Right lobe of liver (tissue), 6 donors: ENCODE data around the gene SLC8A2. TPM values are rescaled to one million over a fixed set of nuclear protein-coding genes. Genes with fewer than 3 reads are reported as not detected.

Source experiments
- ATAC-seq, 4 donors: fragments of 200-7000 bp; cut with Tn5 transposase; one replicate each; pipeline ENCODE4 v1.9.1; 2020; ENCODE audit warnings: mild to moderate bottlenecking in 4 of 4, moderate library complexity in 4 of 4
- DNase-seq, 3 donors: peaks; one replicate each; pipeline ENCODE4 v3.0.0-alpha.2; 2020
- H3K27ac ChIP-seq, 3 donors: fragments of 200-600 bp; one replicate each; pipeline ENCODE4 v1.8.0; 2022
- H3K27me3 ChIP-seq, 2 donors: fragments of 200-600 bp; one replicate each; pipeline ENCODE4 v1.8.0; 2022
- H3K36me3 ChIP-seq, 4 donors: fragments of 200-600 bp; sonication (generic) in 1 of 4; one replicate each; pipeline versions ENCODE4 v1.5.1 to v1.8.0; 2017 to 2022; ENCODE audit warnings: control low read depth in 1 of 4
- H3K4me1 ChIP-seq, 4 donors: fragments of 200-600 bp; sonication (generic) in 1 of 4; one replicate each; pipeline versions ENCODE4 v1.5.1 to v1.8.0; 2017 to 2022; ENCODE audit warnings: control low read depth in 1 of 4
- H3K4me3 ChIP-seq, 3 donors: fragments of 200-600 bp; one replicate each; pipeline ENCODE4 v1.8.0; 2022
- H3K9me3 ChIP-seq, 4 donors: fragments of 200-600 bp; sonication (generic) in 1 of 4; one replicate each; pipeline versions ENCODE4 v1.5.1 to v1.8.0; 2017 to 2022; ENCODE audit warnings: control low read depth in 1 of 4
- CTCF ChIP-seq, 4 donors: fragments of 200-600 bp in 3 of 4; fragments of 450-650 bp in 1 of 4; IDR thresholded peaks; one replicate each; pipeline versions ENCODE4 v1.5.1 to v1.8.0; 2016 to 2022; ENCODE audit warnings: antibody characterized with exemption in 4 of 4, mild to moderate bottlenecking in 2 of 4
- POLR2A ChIP-seq: fragments of 450-650 bp; IDR thresholded peaks from one replicate; pipeline ENCODE4 v1.6.1; 2017; ENCODE audit warnings: antibody characterized with exemption, mild to moderate bottlenecking
- WGBS: methylation state at CpG from one replicate; pipeline ENCODE4 v1.1.6; 2018; ENCODE audit warnings: low coverage, low lambda C conversion rate; ENCODE audit not compliant: insufficient coverage; ENCODE audit errors: missing lambda C conversion rate; 5-methylcytosine and 5-hydroxymethylcytosine counted together
- intact Hi-C, 2 donors: fragments of 100-400 bp; cut with DNase I; formaldehyde crosslinking; loops; one replicate each; pipeline versions ENCODE4 v1.11.2 to v1.14.1; 2022
- total RNA-seq, 6 experiments: library from RNA; depleted of rRNA in 2 of 6; stranded (reverse); fragments of >200 nt in 2 of 6; fragmentation: NEBNext Ultra II Directional in 3 of 6; extraction: Animal tissue kit (Norgen Biotek cat#: 25700) in 3 of 6; gene quantifications; one replicate each; pipeline versions ENCODE4 v1.1.0 to v1.2.4, GENCODE V29; 2016 to 2023
- donor health status: DM: no; HTN: yes; CAD: no.
- donor health status: DM: no; HTN: no; CAD: no.
- donor health status: DM: no; HTN: no; CAD: no.
- donor health status: DM: no; HTN: yes; CAD: no.
- donor health status: DM: no; HTN: yes; CAD: no.

Gene SLC8A2
- total RNA-seq, 6 experiments from 2014 or later = 0.13 TPM; not detected in 5

DNA sequence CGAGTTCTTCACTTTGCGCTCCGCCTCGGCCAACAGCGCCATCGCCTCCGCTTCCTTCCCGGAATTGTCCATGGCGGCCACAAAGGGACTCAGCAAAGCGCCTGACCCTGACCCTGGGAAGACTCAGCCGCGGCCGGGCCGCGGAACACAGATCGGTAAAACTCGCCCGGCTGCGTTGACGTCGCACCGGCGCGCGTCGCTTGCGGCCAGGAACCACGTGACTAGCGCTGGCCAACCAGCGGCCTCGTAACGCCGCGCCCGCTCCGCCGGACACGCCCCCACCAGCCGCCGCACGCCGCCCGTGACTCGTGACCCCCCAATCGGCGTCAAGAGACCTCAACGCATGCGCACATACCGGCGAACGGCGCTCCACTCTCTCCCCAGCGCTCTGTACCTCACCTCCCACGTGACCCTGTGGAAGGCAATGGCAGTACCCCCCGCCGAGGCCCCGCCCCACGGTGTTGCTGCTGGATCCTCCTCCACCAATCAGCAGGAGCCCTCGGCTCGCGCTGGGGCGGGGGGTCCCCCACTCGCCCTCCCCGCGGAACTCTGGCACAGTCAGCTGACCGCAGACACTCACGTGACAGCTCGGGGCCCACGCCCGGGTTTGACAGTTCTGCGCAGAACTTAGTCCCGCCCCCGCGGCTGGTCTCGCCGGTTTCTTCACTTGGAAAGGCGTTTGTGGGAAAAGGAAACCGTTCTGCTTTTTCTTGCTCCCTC is 43.3 kb upstream of the SLC8A2 start, which contains the start of gene NAPA:
Gene NAPA (minus strand): TSS at position 195 of the 720 bp plus-strand sequence. CDS start 123 bp downstream, at position 72.
- DNase-seq = peak; percentile 100
- peak; percentile 89 to 94 (median 92) for ATAC-seq
- intact Hi-C loops = no loop called here
- Histone ChIP-seq H3K27me3 (no peaks in the 10 kb centered on the region), H3K4me3 (peak within 1 kb of the TSS; percentile 94 to 98 (median 97)), H3K27ac (peak within 1 kb of the TSS; percentile 95 to 98 (median 96)), H3K36me3 (no peaks in the 10 kb centered on the region), H3K9me3 (no peaks in the 10 kb centered on the region), H3K4me1 (peaks cover 0 to 33% (median 7%) of the 10 kb centered on the region in 4 donors)
- TF ChIP-seq POLR2A (peak; percentile 97), CTCF (IDR thresholded peaks at IDR 0.05) (no peak)
- 0% methylated on average over 20 of the region's 78 CpGs for WGBS

DNA sequence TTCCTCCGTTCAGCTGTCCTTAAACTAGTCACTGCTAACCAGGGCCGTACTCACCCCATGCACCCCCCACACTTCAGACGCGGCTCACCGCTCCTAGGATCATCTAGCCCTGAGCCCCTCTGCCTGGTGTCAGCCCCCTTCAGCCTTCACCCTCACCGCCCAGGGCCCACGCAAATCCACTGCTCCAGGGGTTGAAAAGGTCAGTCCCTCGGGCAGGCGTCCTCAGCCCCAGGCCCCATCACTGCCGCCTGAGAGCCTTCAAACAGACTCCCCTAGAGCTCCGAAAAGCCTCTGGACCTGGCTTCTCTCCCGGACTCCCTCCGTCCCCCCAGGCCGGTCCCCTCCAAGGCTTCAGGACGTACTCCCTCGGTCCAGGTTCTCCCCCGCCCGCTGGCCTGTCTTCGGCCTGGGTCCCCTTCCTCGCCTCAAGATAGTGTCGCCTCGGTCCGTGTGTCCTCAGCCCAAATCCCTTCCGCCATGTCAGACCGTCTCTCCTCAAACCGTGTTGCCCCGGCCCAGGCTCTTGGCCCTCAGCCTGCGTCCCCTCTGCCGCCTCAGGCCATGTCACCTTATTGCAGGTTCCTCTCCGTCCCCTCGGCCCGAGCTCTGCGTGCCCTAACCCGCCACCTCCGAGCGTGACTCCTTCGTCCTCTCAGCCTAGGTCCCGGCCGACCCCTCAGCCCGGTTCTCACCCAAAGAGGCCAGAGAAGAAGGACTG is 42.6 kb upstream of the SLC8A2 start:
- ATAC-seq (no peak), DNase-seq (peak in 1 of 3 donors; percentile 69)
- no peaks in the 10 kb centered on the region for H3K9me3 ChIP-seq
- no peak for TF ChIP-seq CTCF (IDR thresholded peaks at IDR 0.05)
- no peak for TF ChIP-seq POLR2A
- H3K27ac ChIP-seq = peak overlapping the region; percentile 91 to 98 (median 96)
- no peaks in the 10 kb centered on the region for H3K27me3 ChIP-seq
- intact Hi-C loops = no loop called here
- WGBS = 1% methylated on average over 30 of the region's 40 CpGs
- H3K4me1 ChIP-seq = peaks cover 0 to 40% (median 10%) of the 10 kb centered on the region in 4 donors
- peak overlapping the region; percentile 94 to 98 (median 97) for H3K4me3 ChIP-seq
- no peaks in the 10 kb centered on the region for H3K36me3 ChIP-seq

DNA sequence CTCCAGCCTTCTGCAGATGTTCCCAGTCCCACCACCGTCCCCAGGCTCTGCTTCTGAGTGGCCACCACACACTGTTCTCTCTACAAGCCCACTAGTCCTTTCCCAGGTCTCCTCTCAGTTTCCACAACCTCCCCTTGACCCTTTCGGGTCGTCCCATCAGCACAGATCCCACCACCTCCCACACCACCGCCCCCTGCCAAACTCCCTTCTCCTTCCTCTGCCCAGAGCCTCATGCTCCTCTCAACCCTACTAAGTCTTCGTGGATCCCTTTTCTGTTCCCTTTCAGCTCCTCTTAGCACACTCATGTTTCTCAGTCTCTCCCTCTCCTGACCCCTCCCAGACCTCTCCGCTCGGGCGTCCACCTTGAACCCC is 41.2 kb upstream of the SLC8A2 start:
- peak overlapping the region; percentile 94 to 98 (median 97) for H3K4me3 ChIP-seq
- H3K4me1 ChIP-seq = peaks cover 0 to 54% (median 15%) of the 10 kb centered on the region in 4 donors
- TF ChIP-seq CTCF (IDR thresholded peaks at IDR 0.05) = no peak
- TF ChIP-seq POLR2A = no peak
- no peaks in the 10 kb centered on the region for H3K27me3 ChIP-seq
- no peaks in the 10 kb centered on the region for H3K36me3 ChIP-seq
- DNase-seq (no peak), ATAC-seq (no peak)
- WGBS = 19% methylated on average over 8 of the region's 8 CpGs
- intact Hi-C loops = no loop called here
- no peaks in the 10 kb centered on the region for H3K9me3 ChIP-seq
- peak overlapping the region; percentile 59 to 98 (median 74) for H3K27ac ChIP-seq

GRCh38 chr19:47512183-47512947 is 40.7 kb upstream of the SLC8A2 start:
- intact Hi-C loops = no loop called here
- Histone ChIP-seq H3K27ac (peak overlapping the region; percentile 59 to 98 (median 74)), H3K4me1 (peaks cover 0 to 60% (median 18%) of the 10 kb centered on the region in 4 donors), H3K4me3 (peak overlapping the region; percentile 94 to 98 (median 97)), H3K36me3 (no peaks in the 10 kb centered on the region), H3K27me3 (no peaks in the 10 kb centered on the region), H3K9me3 (no peaks in the 10 kb centered on the region)
- ATAC-seq (peak; percentile 4 to 19 (median 18)), DNase-seq (peak in 2 of 3 donors; percentile 65 to 87)
- TF ChIP-seq CTCF (IDR thresholded peaks at IDR 0.05) (no peak), POLR2A (peak; percentile 69)
- 18% methylated on average over 9 of the region's 11 CpGs for WGBS
